HepG2 (cell line): ENCODE results near the gene LAMTOR1. TPM values are rescaled to one million over a fixed set of nuclear protein-coding genes. Genes with fewer than 3 reads are reported as not detected.

Source experiments
- ATAC-seq: fragments of 200-7000 bp; cut with Tn5 transposase; 3 replicates; pipeline ENCODE4 v1.9.1; 2020; ENCODE audit warnings: mild to moderate bottlenecking, moderate library complexity
- BruUV-seq: library from RNA; stranded (reverse); fragments of 400-500 nt; replicated peaks from 2 replicates; lab custom pipeline; 2021; lab: Mats Ljungman, UMichigan
- CTCF ChIA-PET: fragments of 300-600 bp; formaldehyde crosslinking; extraction: SDS; loops from one replicate; lab custom pipeline; 2021; ENCODE audit warnings: low total read pairs, inconsistent platforms, low intra/inter-chr PET ratio; lab: Yijun Ruan, JAX
- POLR2A ChIA-PET: fragments of 350-600 bp; sonication (Branson Sonifier 250); formaldehyde crosslinking; loops from one replicate; lab custom pipeline; 2020; ENCODE audit warnings: antibody characterized with exemption, inconsistent platforms; lab: Yijun Ruan, JAX
- DNase-seq: peaks from one replicate; pipeline ENCODE4 v3.0.0-alpha.2; 2015; ENCODE audit warnings: low spot score
- FAIRE-seq: peaks from 3 replicates; lab custom pipeline; 2011; peaks lifted over from hg19 to GRCh38; lab: Jason Lieb, UNC
- H2AFZ ChIP-seq: one replicate; pipeline ENCODE4 v1.6.1; 2011; ENCODE audit warnings: low read length, inconsistent platforms
- H3K27ac ChIP-seq: fragments of 300-600 bp; 3 replicates; pipeline ENCODE4 v1.8.0; 2011; ENCODE audit warnings: mixed run types, mild to moderate bottlenecking, mixed read lengths, low read length, inconsistent platforms; ENCODE audit not compliant: insufficient read depth; ENCODE audit errors: extremely low read length
- H3K27me3 ChIP-seq, 2 experiments: fragments of 200-600 bp in 1 of 2; 2 replicates in 1 of 2; 3 replicates in 1 of 2; pipeline versions ENCODE4 v1.6.0 to v1.8.0; 2011; ENCODE audit warnings: low read length in 2 of 2, mild to moderate bottlenecking in 2 of 2, moderate library complexity in 2 of 2, inconsistent platforms in 1 of 2; ENCODE audit not compliant: insufficient read depth in 2 of 2, control insufficient read depth in 1 of 2
- H3K36me3 ChIP-seq, 2 experiments: fragments of 200-600 bp in 1 of 2; replicated peaks in 1 of 2; 2 replicates in 1 of 2; 3 replicates in 1 of 2; pipeline versions ENCODE4 v1.5.1 to v1.8.0; 2011; ENCODE audit warnings: low read length in 2 of 2, inconsistent platforms in 1 of 2; ENCODE audit not compliant: insufficient read depth in 2 of 2, control insufficient read depth in 1 of 2
- H3K4me1 ChIP-seq: 2 replicates; pipeline ENCODE4 v1.5.1; 2012; ENCODE audit warnings: low read length, inconsistent platforms; ENCODE audit not compliant: insufficient read depth
- H3K4me2 ChIP-seq: 2 replicates; pipeline ENCODE4 v1.6.0; 2011; ENCODE audit warnings: low read depth, low read length, inconsistent platforms
- H3K4me3 ChIP-seq, 3 experiments: fragments of 200-600 bp in 1 of 3; sonication (generic), shearing (Covaris generic) in 1 of 3; replicated peaks in 1 of 3; 2 replicates each; pipeline ENCODE4 v1.5.1; 2011 to 2016; ENCODE audit warnings: low read length in 3 of 3, inconsistent platforms in 2 of 3, low read depth in 2 of 3, mild to moderate bottlenecking in 2 of 3, control low read depth in 1 of 3, mixed read lengths in 1 of 3; ENCODE audit not compliant: insufficient read depth in 1 of 3
- H3K79me2 ChIP-seq: one replicate; pipeline ENCODE4 v1.6.1; 2011; ENCODE audit warnings: low read length, inconsistent platforms; ENCODE audit not compliant: insufficient read depth
- H3K9ac ChIP-seq: 2 replicates; pipeline ENCODE4 v1.6.0; 2011; ENCODE audit warnings: mild to moderate bottlenecking, low read depth, low read length, inconsistent platforms; ENCODE audit not compliant: insufficient read depth
- H3K9me3 ChIP-seq: 2 replicates; pipeline ENCODE4 v1.5.1; 2012; ENCODE audit warnings: mild to moderate bottlenecking, low read length
- H4K20me1 ChIP-seq: 2 replicates; pipeline ENCODE4 v1.6.0; 2011; ENCODE audit warnings: inconsistent platforms, mild to moderate bottlenecking, low read length, moderate library complexity; ENCODE audit not compliant: insufficient read depth
- ATF7 ChIP-seq, 2 experiments: fragments of 450-650 bp in 1 of 2; sonication (generic) in 1 of 2; formaldehyde crosslinking in 1 of 2; IDR thresholded peaks; 2 replicates each; pipeline versions ENCODE4 v1.4.0 to v1.6.1; 2016 to 2020; ENCODE audit warnings: antibody characterized with exemption in 1 of 2, mild to moderate bottlenecking in 1 of 2, missing genetic modification reagents in 1 of 2
- CREB1 ChIP-seq, 2 experiments: fragments of 450-650 bp in 1 of 2; IDR thresholded peaks; 2 replicates each; pipeline ENCODE4 v1.6.1; 2016 to 2017; ENCODE audit warnings: control low read depth in 1 of 2, mild to moderate bottlenecking in 1 of 2, missing compliant biosample characterization in 1 of 2, missing genetic modification characterization in 1 of 2
- FOSL2 ChIP-seq: sonication (generic); formaldehyde crosslinking; IDR thresholded peaks from 2 replicates; pipeline ENCODE4 v1.4.0; 2020; ENCODE audit warnings: missing genetic modification reagents
- ISL2 ChIP-seq: sonication (generic); formaldehyde crosslinking; IDR thresholded peaks from 2 replicates; pipeline ENCODE4 v1.5.0; 2020; ENCODE audit warnings: missing genetic modification reagents
- PAF1 ChIP-seq: IDR thresholded peaks from 2 replicates; pipeline ENCODE4 v1.6.1; 2016; ENCODE audit warnings: missing genetic modification reagents, missing compliant biosample characterization
- RARA ChIP-seq: IDR thresholded peaks from 2 replicates; pipeline ENCODE4 v1.6.1; 2016; ENCODE audit warnings: missing genetic modification reagents, missing compliant biosample characterization
- ZNF260 ChIP-seq: sonication (generic); formaldehyde crosslinking; IDR thresholded peaks from 2 replicates; pipeline ENCODE4 v1.4.0; 2020; ENCODE audit warnings: missing genetic modification reagents, low read depth, mild to moderate bottlenecking, borderline replicate concordance
- WGBS: methylation state at CpG from one replicate; pipeline ENCODE4 v1.1.6; 2017; ENCODE audit warnings: low lambda C conversion rate; 5-methylcytosine and 5-hydroxymethylcytosine counted together
- in situ Hi-C: cut with HindIII; loops from 2 replicates; pipeline ENCODE4 v1.10.0; 2017; ENCODE audit warnings: low pct_unique_long_range_greater_than_20kb; ENCODE audit not compliant: extremely low pct_ligation_motif_present
- intact Hi-C: fragments of 100-400 bp; cut with micrococcal nuclease; formaldehyde crosslinking; loops from one replicate; pipeline ENCODE4 v1.10.0; 2022; ENCODE audit not compliant: unreplicated experiment
- polyA plus RNA-seq, 8 experiments: library from polyadenylated mRNA; depleted of rRNA in 3 of 8; stranded (reverse) in 7 of 8; unstranded in 1 of 8; fragments of >200 nt; fragmentation: Illumina TruSeq in 4 of 8; extraction: Trizol in 4 of 8; gene quantifications; 2 replicates each; pipeline versions ENCODE4 v1.2.1 to v1.2.3, GENCODE V29; 2011 to 2016; ENCODE audit warnings: low read depth in 4 of 8, missing spikeins in 1 of 8, mixed read lengths in 1 of 8; ENCODE audit not compliant: insufficient read depth in 1 of 8
- total RNA-seq, 5 experiments: library from RNA; depleted of rRNA; stranded (reverse); fragments of >200 nt; fragmentation: Illumina TruSeq; extraction: Trizol; gene quantifications; 2 replicates each; pipeline ENCODE4 v1.2.3, GENCODE V29; 2016; ENCODE audit warnings: low read depth in 1 of 5
- TF ChIP-seq, protein P1 (sequence below): sonication (generic); formaldehyde crosslinking; conservative IDR thresholded peaks from 2 replicates; pipeline ENCODE4 v1.8.1; 2023; ENCODE audit warnings: missing genetic modification reagents
- TF ChIP-seq, protein P2 (sequence below): sonication (generic); formaldehyde crosslinking; IDR thresholded peaks from 2 replicates; pipeline ENCODE4 v1.8.1; 2023; ENCODE audit warnings: missing genetic modification reagents, inconsistent platforms, borderline replicate concordance

Gene LAMTOR1
- total and polyA plus RNA-seq, 2 of the 13 experiments (the other 11 are each of a cell fraction or from before 2014, with no cell fraction given) = 60.4 to 66.0 TPM

DNA sequence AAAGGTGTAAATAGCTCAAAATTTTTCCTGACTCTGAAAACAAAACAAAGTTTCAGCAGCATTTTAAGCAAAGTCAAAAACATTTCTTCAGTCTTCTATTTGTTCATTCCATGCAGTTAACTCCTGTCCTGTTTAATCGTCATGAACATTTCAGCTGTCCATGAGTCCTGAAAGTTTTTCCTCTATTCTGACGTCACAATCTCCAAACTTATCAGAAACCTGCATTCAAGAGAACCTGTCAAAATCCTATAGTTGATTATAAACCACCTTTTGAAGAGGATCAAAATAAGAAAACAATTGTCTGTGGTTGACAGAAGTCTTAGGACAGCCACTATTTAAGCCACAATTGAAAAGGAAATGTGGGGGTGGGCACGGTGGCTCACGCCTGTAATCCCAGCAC is 47.8 kb upstream of the LAMTOR1 start:
- Histone ChIP-seq H3K27ac (no peak overlapping the region), H3K9me3 (no peaks in the 10 kb centered on the region), H3K27me3 (0 out of 5 replicates have a peak, but pooled peaks cover 0 to 1% of the 10 kb centered on the region in 2 experiments), H3K9ac (no peak overlapping the region), H2AFZ (no peak overlapping the region), H3K4me1 (no peaks in the 10 kb centered on the region), H3K4me3 (no peak overlapping the region), H3K36me3 (no peaks in the 10 kb centered on the region), H3K79me2 (no peaks in the 10 kb centered on the region), H4K20me1 (no peaks in the 10 kb centered on the region), H3K4me2 (no peak overlapping the region)
- ChIA-PET POLR2A (no interaction called here), CTCF (no interaction called here)
- in situ Hi-C loops = no loop called here
- TF ChIP-seq ATF7 (IDR thresholded peaks at IDR 0.05) (peak; percentile 53), ATF7 (CRISPR knock-in tag; IDR thresholded peaks at IDR 0.05) (no peak), ZNF260 (CRISPR knock-in tag) (no peak), CREB1 (IDR thresholded peaks at IDR 0.05) (peak; percentile 95), CREB1 (CRISPR knock-in tag; IDR thresholded peaks at IDR 0.05) (no peak), FOSL2 (CRISPR knock-in tag) (no peak)
- no TSS peak for BruUV-seq
- FAIRE-seq = no peak
- WGBS = 36% methylated on average over 4 of the region's 4 CpGs
- intact Hi-C loops = no loop called here
- DNase-seq = no peak
- ATAC-seq = no peak

DNA sequence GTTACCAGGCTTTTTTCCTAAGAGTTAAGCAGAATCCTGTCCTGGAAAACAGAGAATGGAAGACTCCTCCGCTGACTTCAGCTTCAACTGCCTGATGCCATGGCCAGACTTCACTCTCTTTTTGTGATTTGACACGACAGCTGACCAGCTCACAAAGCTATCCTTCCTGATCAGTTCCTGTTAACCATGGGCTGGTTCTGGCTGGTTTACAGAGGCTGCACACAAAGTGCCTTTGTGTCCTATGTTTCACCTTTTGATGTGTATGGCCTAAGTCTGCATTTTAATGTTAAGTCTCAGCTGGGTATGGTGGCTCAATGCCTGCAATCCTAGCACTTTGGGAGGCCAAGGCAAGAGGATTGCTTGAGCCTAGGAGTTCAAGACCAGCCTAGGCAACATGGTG is 43.5 kb upstream of the LAMTOR1 start:
- POLR2A ChIA-PET = no interaction called here
- FAIRE-seq (no peak), DNase-seq (no peak), ATAC-seq (no peak)
- Histone ChIP-seq H4K20me1 (no peaks in the 10 kb centered on the region), H3K4me2 (no peak overlapping the region), H3K4me3 (no peak overlapping the region), H3K27ac (no peak overlapping the region), H3K79me2 (no peaks in the 10 kb centered on the region), H3K4me1 (no peaks in the 10 kb centered on the region), H3K9ac (no peak overlapping the region), H2AFZ (no peak overlapping the region), H3K9me3 (no peaks in the 10 kb centered on the region), H3K27me3 (peaks cover 0 to 3% of the 10 kb centered on the region in 2 experiments; a peak in 2 of 5 replicates), H3K36me3 (no peaks in the 10 kb centered on the region)
- CTCF ChIA-PET = no interaction called here
- BruUV-seq = no TSS peak
- TF ChIP-seq PAF1 (CRISPR knock-in tag) = no peak
- TF ChIP-seq ISL2 (CRISPR knock-in tag) = no peak
- TF ChIP-seq, protein P1, sequence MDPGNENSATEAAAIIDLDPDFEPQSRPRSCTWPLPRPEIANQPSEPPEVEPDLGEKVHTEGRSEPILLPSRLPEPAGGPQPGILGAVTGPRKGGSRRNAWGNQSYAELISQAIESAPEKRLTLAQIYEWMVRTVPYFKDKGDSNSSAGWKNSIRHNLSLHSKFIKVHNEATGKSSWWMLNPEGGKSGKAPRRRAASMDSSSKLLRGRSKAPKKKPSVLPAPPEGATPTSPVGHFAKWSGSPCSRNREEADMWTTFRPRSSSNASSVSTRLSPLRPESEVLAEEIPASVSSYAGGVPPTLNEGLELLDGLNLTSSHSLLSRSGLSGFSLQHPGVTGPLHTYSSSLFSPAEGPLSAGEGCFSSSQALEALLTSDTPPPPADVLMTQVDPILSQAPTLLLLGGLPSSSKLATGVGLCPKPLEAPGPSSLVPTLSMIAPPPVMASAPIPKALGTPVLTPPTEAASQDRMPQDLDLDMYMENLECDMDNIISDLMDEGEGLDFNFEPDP (CRISPR knock-in tag) = no peak
- 0 out of 2 replicates have a peak, but pooled peaks have one; percentile 19 for TF ChIP-seq RARA (CRISPR knock-in tag)
- TF ChIP-seq, protein P2, sequence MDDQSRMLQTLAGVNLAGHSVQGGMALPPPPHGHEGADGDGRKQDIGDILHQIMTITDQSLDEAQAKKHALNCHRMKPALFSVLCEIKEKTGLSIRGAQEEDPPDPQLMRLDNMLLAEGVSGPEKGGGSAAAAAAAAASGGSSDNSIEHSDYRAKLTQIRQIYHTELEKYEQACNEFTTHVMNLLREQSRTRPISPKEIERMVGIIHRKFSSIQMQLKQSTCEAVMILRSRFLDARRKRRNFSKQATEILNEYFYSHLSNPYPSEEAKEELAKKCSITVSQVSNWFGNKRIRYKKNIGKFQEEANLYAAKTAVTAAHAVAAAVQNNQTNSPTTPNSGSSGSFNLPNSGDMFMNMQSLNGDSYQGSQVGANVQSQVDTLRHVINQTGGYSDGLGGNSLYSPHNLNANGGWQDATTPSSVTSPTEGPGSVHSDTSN (CRISPR knock-in tag) = no peak
- in situ Hi-C loops (no loop called here), intact Hi-C loops (no loop called here)
- 0% methylated on average over 2 of the region's 2 CpGs for WGBS
